CD14-positive monocyte (primary cell): ENCODE results near the gene AMY1A. TPM values are rescaled to one million over a fixed set of nuclear protein-coding genes. Genes with fewer than 3 reads are reported as not detected.
"Not testable (repeated sequence)": the region's sequence is repeated elsewhere in the genome, so short reads cannot be mapped to it uniquely, and the experiment has no call there.

ENCODE experiments used
- DNase-seq, 3 donors: peaks; one replicate each; pipeline ENCODE4 v3.0.0-alpha.2; 2011 to 2022
- H2AFZ ChIP-seq: 2 replicates; pipeline ENCODE4 v1.6.0; 2012; ENCODE audit warnings: mild to moderate bottlenecking, low read depth, low read length, inconsistent platforms; ENCODE audit not compliant: insufficient read depth, poor library complexity, severe bottlenecking
- H3K27ac ChIP-seq, 2 donors: 1 replicate in 1 of 2; 2 replicates in 1 of 2; pipeline ENCODE4 v1.5.1; 2012 to 2013; ENCODE audit warnings: low read length in 2 of 2, control low read depth in 1 of 2, inconsistent platforms in 1 of 2, low read depth in 1 of 2, mild to moderate bottlenecking in 1 of 2
- H3K27me3 ChIP-seq, 2 donors: one replicate each; pipeline versions ENCODE4 v1.6.0 to v1.6.1; 2011 to 2013; ENCODE audit warnings: low read length in 2 of 2; ENCODE audit not compliant: control insufficient read depth in 2 of 2, insufficient read depth in 2 of 2
- H3K36me3 ChIP-seq, 2 donors: replicated peaks in 1 of 2; 1 replicate in 1 of 2; 2 replicates in 1 of 2; pipeline versions ENCODE4 v1.5.1 to v1.6.1; 2012 to 2013; ENCODE audit warnings: low read length in 2 of 2, control low read depth in 1 of 2, inconsistent platforms in 1 of 2, mild to moderate bottlenecking in 1 of 2; ENCODE audit not compliant: insufficient read depth in 2 of 2, control insufficient read depth in 1 of 2
- H3K4me1 ChIP-seq, 2 donors: 1 replicate in 1 of 2; 2 replicates in 1 of 2; pipeline versions ENCODE4 v1.5.1 to v1.6.1; 2012 to 2013; ENCODE audit warnings: low read length in 2 of 2, control low read depth in 1 of 2, inconsistent platforms in 1 of 2, mild to moderate bottlenecking in 1 of 2, moderate library complexity in 1 of 2; ENCODE audit not compliant: insufficient read depth in 2 of 2, control insufficient read depth in 1 of 2
- H3K4me2 ChIP-seq: replicated peaks from 2 replicates; pipeline ENCODE3; 2012; ENCODE audit warnings: low read length, moderate library complexity, mild to moderate bottlenecking; ENCODE audit not compliant: poor library complexity, severe bottlenecking; ENCODE audit errors: extremely low read depth
- H3K4me3 ChIP-seq, 3 experiments: fragments of 200-600 bp in 1 of 3; sonication (generic) in 1 of 3; replicated peaks in 1 of 3; 1 replicate in 2 of 3; 2 replicates in 1 of 3; pipeline ENCODE4 v1.5.1; 2011 to 2013; ENCODE audit warnings: low read length in 3 of 3, mild to moderate bottlenecking in 3 of 3, control low read depth in 2 of 3, low read depth in 2 of 3, inconsistent platforms in 1 of 3, moderate library complexity in 1 of 3
- H3K79me2 ChIP-seq: 2 replicates; pipeline ENCODE4 v1.6.0; 2012; ENCODE audit warnings: mild to moderate bottlenecking, control low read depth, inconsistent platforms, low read length, moderate library complexity; ENCODE audit not compliant: insufficient read depth
- H3K9ac ChIP-seq: 2 replicates; pipeline ENCODE4 v1.6.0; 2017; ENCODE audit warnings: low read length, mild to moderate bottlenecking; ENCODE audit not compliant: insufficient read depth, poor library complexity, severe bottlenecking
- H3K9me3 ChIP-seq, 2 donors: replicated peaks in 1 of 2; 1 replicate in 1 of 2; 2 replicates in 1 of 2; pipeline versions ENCODE4 v1.5.1 to v1.6.1; 2012 to 2013; ENCODE audit warnings: low read length in 2 of 2, control low read depth in 1 of 2; ENCODE audit not compliant: control insufficient read depth in 1 of 2, insufficient read depth in 1 of 2
- H4K20me1 ChIP-seq: 2 replicates; pipeline ENCODE4 v1.6.0; 2012; ENCODE audit warnings: mild to moderate bottlenecking, low read length, control low read depth, moderate library complexity; ENCODE audit not compliant: insufficient read depth
- H3K27ac Mint-ChIP-seq, 7 donors: one replicate each; pipeline ENCODE4 v1.8.0; 2020; ENCODE audit warnings: mild to moderate bottlenecking in 7 of 7, mixed read lengths in 7 of 7, moderate library complexity in 6 of 7, inconsistent platforms in 2 of 7
- H3K27me3 Mint-ChIP-seq, 3 donors: one replicate each; pipeline ENCODE4 v1.8.0; 2021 to 2022; ENCODE audit warnings: low read depth in 3 of 3, mild to moderate bottlenecking in 3 of 3, mixed read lengths in 3 of 3, moderate library complexity in 3 of 3, inconsistent platforms in 1 of 3
- H3K36me3 Mint-ChIP-seq, 2 donors: one replicate each; pipeline ENCODE4 v1.8.0; 2020; ENCODE audit warnings: mixed read lengths in 2 of 2, inconsistent platforms in 1 of 2, mild to moderate bottlenecking in 1 of 2
- H3K4me1 Mint-ChIP-seq: one replicate; pipeline ENCODE4 v1.8.0; 2020; ENCODE audit warnings: mild to moderate bottlenecking, mixed read lengths
- H3K4me3 Mint-ChIP-seq, 2 donors: one replicate each; pipeline ENCODE4 v1.8.0; 2020; ENCODE audit warnings: mild to moderate bottlenecking in 2 of 2, mixed read lengths in 2 of 2, moderate library complexity in 1 of 2
- H3K9me3 Mint-ChIP-seq, 7 donors: one replicate each; pipeline ENCODE4 v1.8.0; 2020 to 2022; ENCODE audit warnings: mixed read lengths in 7 of 7, mild to moderate bottlenecking in 6 of 7, moderate library complexity in 6 of 7, inconsistent platforms in 2 of 7
- WGBS: methylation state at CpG from one replicate; pipeline ENCODE4 v1.1.5; 2013; ENCODE audit warnings: missing lambda C conversion rate; ENCODE audit not compliant: insufficient coverage; 5-methylcytosine and 5-hydroxymethylcytosine counted together
- intact Hi-C, 2 donors: fragments of 100-400 bp; cut with micrococcal nuclease; formaldehyde crosslinking; loops; one replicate each; pipeline versions ENCODE4 v1.15.0 to v1.15.1; 2023
- polyA plus RNA-seq, 3 donors: library from polyadenylated mRNA; depleted of rRNA in 1 of 3; unstranded in 2 of 3; stranded (reverse) in 1 of 3; fragments of 300-500 nt in 2 of 3; fragments of >200 nt in 1 of 3; fragmentation: Illumina TruSeq in 2 of 3; gene quantifications; 1 replicate in 2 of 3; 2 replicates in 1 of 3; pipeline ENCODE4 v1.2.3, GENCODE V29; 2012 to 2021

AMY1A gene
- polyA plus RNA-seq, 3 donors: not detected

- H3K4me3 ChIP-seq, H2AFZ ChIP-seq, H3K4me1 Mint-ChIP-seq, DNase-seq, intact Hi-C loops, H3K4me1 ChIP-seq, H3K9ac ChIP-seq, H3K36me3 ChIP-seq, H3K9me3 Mint-ChIP-seq, H3K79me2 ChIP-seq, H3K27me3 ChIP-seq, H3K4me3 Mint-ChIP-seq, H4K20me1 ChIP-seq, H3K4me2 ChIP-seq, H3K9me3 ChIP-seq, H3K27me3 Mint-ChIP-seq, H3K27ac Mint-ChIP-seq, H3K27ac ChIP-seq, H3K36me3 Mint-ChIP-seq: not testable (repeated sequence)
- WGBS: no CpG with 5 or more reads among the region's 3 CpGs
Observed at GRCh38 chr1:103641194-103641593, 14.4 kb upstream of the AMY1A start.

- H3K9me3 Mint-ChIP-seq, H3K27me3 Mint-ChIP-seq, DNase-seq, H3K4me2 ChIP-seq, H4K20me1 ChIP-seq, H3K36me3 ChIP-seq, H3K79me2 ChIP-seq, intact Hi-C loops, H3K36me3 Mint-ChIP-seq, H3K4me3 Mint-ChIP-seq, H3K9ac ChIP-seq, H3K27ac Mint-ChIP-seq, H3K4me3 ChIP-seq, H2AFZ ChIP-seq, H3K27me3 ChIP-seq, H3K4me1 Mint-ChIP-seq, H3K4me1 ChIP-seq, H3K9me3 ChIP-seq, H3K27ac ChIP-seq: not testable (repeated sequence)
- WGBS: no CpG with 5 or more reads among the region's 3 CpGs
Observed at GRCh38 chr1:103643908-103644307, 11.7 kb upstream of the AMY1A start.

GRCh38 chr1:103650305-103650704, 5.3 kb upstream of the AMY1A start:
- H3K4me2 ChIP-seq, H2AFZ ChIP-seq, H3K27ac ChIP-seq, H3K36me3 Mint-ChIP-seq, intact Hi-C loops, H3K9me3 ChIP-seq, H3K4me1 ChIP-seq, H3K4me3 ChIP-seq, H3K27me3 ChIP-seq, H3K4me1 Mint-ChIP-seq, H4K20me1 ChIP-seq, H3K79me2 ChIP-seq, H3K9me3 Mint-ChIP-seq, H3K27me3 Mint-ChIP-seq, DNase-seq, H3K4me3 Mint-ChIP-seq, H3K9ac ChIP-seq, H3K27ac Mint-ChIP-seq, H3K36me3 ChIP-seq: not testable (repeated sequence)
- no CpG with 5 or more reads among the region's 3 CpGs for WGBS

- H3K4me3 Mint-ChIP-seq, H3K9me3 ChIP-seq, H3K79me2 ChIP-seq, H3K9ac ChIP-seq, H3K4me2 ChIP-seq, intact Hi-C loops, H3K4me1 ChIP-seq, H3K36me3 Mint-ChIP-seq, H3K4me1 Mint-ChIP-seq, H3K36me3 ChIP-seq, H2AFZ ChIP-seq, H3K27me3 Mint-ChIP-seq, DNase-seq, H3K9me3 Mint-ChIP-seq, H3K27me3 ChIP-seq, H3K27ac Mint-ChIP-seq, H4K20me1 ChIP-seq, H3K4me3 ChIP-seq, H3K27ac ChIP-seq: not testable (repeated sequence)
- no CpG with 5 or more reads among the region's 4 CpGs for WGBS
Observed at GRCh38 chr1:103650889-103651288, 4.7 kb upstream of the AMY1A start.
